Measurements from ENCODE around the gene OOEP. TPM values are rescaled to one million over a fixed set of nuclear protein-coding genes. Genes with fewer than 3 reads are reported as not detected.

OOEP gene
- polyA plus RNA-seq, 3 donors, result not detected

GRCh38 chr6:73342174-73342573, 27.5 kb downstream of the OOEP start:
- Histone ChIP-seq H3K27ac (ENCODE audit: low read depth in 1 of 2, low read length in 2 of 2) (no peak overlapping the region), H3K4me3 (replicated peaks in 1 of 3; ENCODE audit: low read depth in 2 of 3, low read length in 3 of 3) (no peak overlapping the region), H3K27me3 (ENCODE audit: control insufficient read depth in 2 of 2, insufficient read depth in 2 of 2, low read length in 2 of 2) (peaks cover under 1 to 6% of the 10 kb centered on the region in 2 donors), H3K4me1 (ENCODE audit: control insufficient read depth in 1 of 2, insufficient read depth in 2 of 2, low read length in 2 of 2) (no peaks in the 10 kb centered on the region), H2AFZ (ENCODE audit: insufficient read depth, low read depth, low read length, poor library complexity, severe bottlenecking) (no peak overlapping the region), H3K79me2 (ENCODE audit: insufficient read depth, low read length) (no peaks in the 10 kb centered on the region), H3K4me2 (replicated peaks; ENCODE audit: extremely low read depth, low read length, poor library complexity, severe bottlenecking) (no peak overlapping the region), H3K36me3 (replicated peaks in 1 of 2; ENCODE audit: control insufficient read depth in 1 of 2, insufficient read depth in 2 of 2, low read length in 2 of 2) (no peaks in the 10 kb centered on the region), H3K9me3 (replicated peaks in 1 of 2; ENCODE audit: control insufficient read depth in 1 of 2, insufficient read depth in 1 of 2, low read length in 2 of 2) (no peaks in the 10 kb centered on the region), H4K20me1 (ENCODE audit: insufficient read depth, low read length) (no peaks in the 10 kb centered on the region), H3K9ac (ENCODE audit: insufficient read depth, low read length, poor library complexity, severe bottlenecking) (no peak overlapping the region)
- Mint-ChIP-seq H3K36me3 (no peaks in the 10 kb centered on the region), H3K4me3 (no peak overlapping the region), H3K27ac (no peak overlapping the region), H3K27me3 (ENCODE audit: low read depth in 3 of 3) (peaks cover 7 to 11% (median 10%) of the 10 kb centered on the region in 3 donors), H3K9me3 (no peaks in the 10 kb centered on the region), H3K4me1 (no peaks in the 10 kb centered on the region)
- no CpG with 5 or more reads among the region's 5 CpGs for WGBS (ENCODE audit: insufficient coverage)
- no peak for DNase-seq
- intact Hi-C loops (cut with micrococcal nuclease), result no loop called here
- TF ChIP-seq CTCF (IDR thresholded peaks at IDR 0.05), result no peak

GRCh38 chr6:73341335-73341734, 28.4 kb downstream of the OOEP start:
- WGBS (ENCODE audit: insufficient coverage), result no CpG with 5 or more reads among the region's 1 CpG
- Histone ChIP-seq H4K20me1 (ENCODE audit: insufficient read depth, low read length) (no peaks in the 10 kb centered on the region), H3K27ac (ENCODE audit: low read depth in 1 of 2, low read length in 2 of 2) (no peak overlapping the region), H3K4me2 (replicated peaks; ENCODE audit: extremely low read depth, low read length, poor library complexity, severe bottlenecking) (no peak overlapping the region), H3K9ac (ENCODE audit: insufficient read depth, low read length, poor library complexity, severe bottlenecking) (no peak overlapping the region), H3K9me3 (replicated peaks in 1 of 2; ENCODE audit: control insufficient read depth in 1 of 2, insufficient read depth in 1 of 2, low read length in 2 of 2) (no peaks in the 10 kb centered on the region), H3K79me2 (ENCODE audit: insufficient read depth, low read length) (no peaks in the 10 kb centered on the region), H3K4me1 (ENCODE audit: control insufficient read depth in 1 of 2, insufficient read depth in 2 of 2, low read length in 2 of 2) (no peaks in the 10 kb centered on the region), H2AFZ (ENCODE audit: insufficient read depth, low read depth, low read length, poor library complexity, severe bottlenecking) (no peak overlapping the region), H3K27me3 (ENCODE audit: control insufficient read depth in 2 of 2, insufficient read depth in 2 of 2, low read length in 2 of 2) (no peaks in the 10 kb centered on the region), H3K36me3 (replicated peaks in 1 of 2; ENCODE audit: control insufficient read depth in 1 of 2, insufficient read depth in 2 of 2, low read length in 2 of 2) (no peaks in the 10 kb centered on the region), H3K4me3 (replicated peaks in 1 of 3; ENCODE audit: low read depth in 2 of 3, low read length in 3 of 3) (no peak overlapping the region)
- H3K27ac Mint-ChIP-seq, result no peak overlapping the region
- no peak for DNase-seq
- TF ChIP-seq CTCF (IDR thresholded peaks at IDR 0.05), result no peak
- peaks cover 4 to 9% (median 6%) of the 10 kb centered on the region in 3 donors for H3K27me3 Mint-ChIP-seq (ENCODE audit: low read depth in 3 of 3)
- no peaks in the 10 kb centered on the region for H3K36me3 Mint-ChIP-seq
- intact Hi-C loops (cut with micrococcal nuclease), result no loop called here
- H3K4me3 Mint-ChIP-seq, result no peak overlapping the region
- H3K4me1 Mint-ChIP-seq, result no peaks in the 10 kb centered on the region
- no peaks in the 10 kb centered on the region for H3K9me3 Mint-ChIP-seq

All from CD14-positive monocyte (primary cell).